Measurements from ENCODE around the gene HCAR3.

Gene HCAR3

GRCh38 chr12:122665759-122666158 is 50.9 kb downstream of the HCAR3 start:
- DNase-seq, result no peak

DNA sequence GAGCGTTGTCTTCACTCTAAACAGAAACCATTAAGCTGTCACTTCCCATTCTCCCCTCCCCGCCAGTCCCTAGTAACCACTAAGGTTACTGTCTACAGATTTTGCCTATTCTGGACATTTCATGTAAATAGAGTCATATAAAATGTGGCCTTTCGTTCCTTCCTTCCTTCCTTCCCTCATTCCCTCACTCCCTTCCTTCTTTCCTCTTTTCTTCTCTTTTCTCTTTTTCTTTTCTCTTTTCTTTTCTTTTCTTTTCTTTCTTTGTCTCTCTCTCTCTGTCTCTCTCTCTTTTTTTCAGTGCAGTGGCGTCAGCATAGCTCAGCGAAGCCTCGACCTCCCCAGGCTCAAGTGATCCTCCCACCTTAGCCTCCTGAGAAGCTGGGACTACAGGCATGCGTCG is 51.3 kb downstream of the HCAR3 start:
- no peak for DNase-seq

Data from activated CD4-positive, alpha-beta T cell treated with anti-CD3 and anti-CD28 coated beads, Interleukin-2, amount 50 U/mL, for 1 hour (primary cell).